Esophagus squamous epithelium (tissue), 5 donors: ENCODE results near the gene TMEM214. TPM values are rescaled to one million over a fixed set of nuclear protein-coding genes. Genes with fewer than 3 reads are reported as not detected.

ENCODE experiments used
- DNase-seq: peaks from one replicate; lab custom pipeline; 2025; lab: John Stamatoyannopoulos, UW
- H3K27ac ChIP-seq, 4 donors: fragments of 200-600 bp; sonication (generic); one replicate each; pipeline ENCODE4 v1.5.1; 2016 to 2019; ENCODE audit warnings: mild to moderate bottlenecking in 1 of 4
- H3K27me3 ChIP-seq, 4 donors: fragments of 200-600 bp; sonication (generic); 1 replicate in 3 of 4; 2 replicates in 1 of 4; pipeline versions ENCODE4 v1.5.1 to v1.6.0; 2017 to 2021; ENCODE audit warnings: antibody characterized with exemption in 1 of 4
- H3K36me3 ChIP-seq, 3 donors: fragments of 200-600 bp; sonication (generic); one replicate each; pipeline ENCODE4 v1.5.1; 2016 to 2019
- H3K4me1 ChIP-seq, 3 donors: fragments of 200-600 bp; sonication (generic); one replicate each; pipeline ENCODE4 v1.5.1; 2017 to 2019
- H3K4me3 ChIP-seq, 4 donors: fragments of 200-600 bp; sonication (generic); 1 replicate in 3 of 4; 2 replicates in 1 of 4; pipeline ENCODE4 v1.5.1; 2016 to 2019; ENCODE audit warnings: mild to moderate bottlenecking in 2 of 4, moderate library complexity in 1 of 4
- H3K9me3 ChIP-seq, 3 donors: fragments of 200-600 bp; sonication (generic); one replicate each; pipeline ENCODE4 v1.5.1; 2016 to 2019
- CTCF ChIP-seq, 6 experiments: fragments of 450-650 bp in 4 of 6; fragments of 200-600 bp in 2 of 6; sonication (generic) in 2 of 6; IDR thresholded peaks; one replicate each; pipeline ENCODE4 v1.5.1; 2016 to 2019; ENCODE audit warnings: antibody characterized with exemption in 6 of 6, mild to moderate bottlenecking in 4 of 6, moderate library complexity in 4 of 6
- POLR2A ChIP-seq, 4 donors: fragments of 450-650 bp; IDR thresholded peaks; one replicate each; pipeline ENCODE4 v1.6.1; 2017; ENCODE audit warnings: antibody characterized with exemption in 4 of 4, mild to moderate bottlenecking in 4 of 4, moderate library complexity in 3 of 4
- WGBS, 2 donors: methylation state at CpG; one replicate each; pipeline ENCODE4 v1.1.5; 2018; 5-methylcytosine and 5-hydroxymethylcytosine counted together
- intact Hi-C: fragments of 100-400 bp; cut with DNase I; formaldehyde crosslinking; loops from one replicate; pipeline ENCODE4 v1.15.0; 2022
- total RNA-seq, 4 donors: library from RNA; depleted of rRNA; stranded (reverse); fragments of >200 nt; gene quantifications; one replicate each; pipeline ENCODE4 v1.1.0, GENCODE V29; 2016
- donor health status: DM: yes; HTN: yes; CAD: no.

TMEM214 gene
- total RNA-seq, 4 donors from 2014 or later = 15.7 to 34.5 (median 32.1) TPM

GRCh38 chr2:27003007-27003406 lies 29.8 kb upstream of the TMEM214 start:
- Histone ChIP-seq H3K27ac (no peak overlapping the region), H3K4me3 (no peak overlapping the region), H3K9me3 (no peaks in the 10 kb centered on the region), H3K36me3 (no peaks in the 10 kb centered on the region), H3K27me3 (no peaks in the 10 kb centered on the region), H3K4me1 (no peaks in the 10 kb centered on the region)
- intact Hi-C loops = no loop called here
- WGBS, 2 donors = 87 to 90% methylated on average over 4 of the region's 4 CpGs
- TF ChIP-seq POLR2A (IDR thresholded peaks at IDR 0.05) (no peak), CTCF (IDR thresholded peaks at IDR 0.05) (no peak)
- no peak for DNase-seq

GRCh38 chr2:27003857-27004256 lies 28.9 kb upstream of the TMEM214 start:
- no peak for TF ChIP-seq POLR2A (IDR thresholded peaks at IDR 0.05)
- no peak for TF ChIP-seq CTCF (IDR thresholded peaks at IDR 0.05)
- Histone ChIP-seq H3K4me1 (no peaks in the 10 kb centered on the region), H3K36me3 (no peaks in the 10 kb centered on the region), H3K27me3 (no peaks in the 10 kb centered on the region), H3K9me3 (no peaks in the 10 kb centered on the region), H3K27ac (no peak overlapping the region), H3K4me3 (no peak overlapping the region)
- DNase-seq = no peak
- 70 to 76% methylated on average over 9 of the region's 9 CpGs for WGBS, 2 donors
- intact Hi-C loops = no loop called here

GRCh38 chr2:27006602-27007415 lies 26.0 kb upstream of the TMEM214 start:
- Histone ChIP-seq H3K4me1 (no peaks in the 10 kb centered on the region), H3K36me3 (no peaks in the 10 kb centered on the region), H3K27me3 (no peaks in the 10 kb centered on the region), H3K27ac (no peak overlapping the region), H3K9me3 (no peaks in the 10 kb centered on the region), H3K4me3 (no peak overlapping the region)
- 54 to 68% methylated on average over 4 to 5 of the region's 6 CpGs for WGBS, 2 donors
- intact Hi-C loops = no loop called here
- no peak for DNase-seq
- TF ChIP-seq POLR2A (IDR thresholded peaks at IDR 0.05) (no peak), CTCF (IDR thresholded peaks at IDR 0.05) (no peak)

- H3K4me3 ChIP-seq = no peak overlapping the region
- H3K9me3 ChIP-seq = no peaks in the 10 kb centered on the region
- no peaks in the 10 kb centered on the region for H3K4me1 ChIP-seq
- DNase-seq = no peak
- intact Hi-C loops = no loop called here
- H3K27me3 ChIP-seq = no peaks in the 10 kb centered on the region
- no peak overlapping the region for H3K27ac ChIP-seq
- no peaks in the 10 kb centered on the region for H3K36me3 ChIP-seq
- no peak for TF ChIP-seq CTCF (IDR thresholded peaks at IDR 0.05)
- no peak for TF ChIP-seq POLR2A (IDR thresholded peaks at IDR 0.05)
- 74 to 77% methylated on average over 8 of the region's 8 CpGs for WGBS, 2 donors
These were observed 25.1 kb upstream of the TMEM214 start for GRCh38 chr2:27007416-27008374.

- no peak for TF ChIP-seq CTCF (IDR thresholded peaks at IDR 0.05)
- TF ChIP-seq POLR2A (IDR thresholded peaks at IDR 0.05) = no peak
- Histone ChIP-seq H3K36me3 (no peaks in the 10 kb centered on the region), H3K4me3 (no peak overlapping the region), H3K27me3 (no peaks in the 10 kb centered on the region), H3K9me3 (no peaks in the 10 kb centered on the region), H3K27ac (no peak overlapping the region), H3K4me1 (no peaks in the 10 kb centered on the region)
- intact Hi-C loops = no loop called here
- WGBS, 2 donors = 87 to 89% methylated on average over 4 of the region's 4 CpGs
- no peak for DNase-seq
These were observed 24.1 kb upstream of the TMEM214 start for GRCh38 chr2:27008678-27009077.
